IMR-90 (cell line): ENCODE data around the gene VPS54.

Source experiments
- BHLHE40 ChIP-seq: fragments of 150-350 bp; IDR thresholded peaks from 2 replicates; pipeline ENCODE4 v1.6.1; 2016; ENCODE audit warnings: mild to moderate bottlenecking, low read depth, low read length
- CEBPB ChIP-seq: IDR thresholded peaks from 2 replicates; pipeline ENCODE4 v1.6.1; 2012; ENCODE audit warnings: low read depth, low read length, improper control_type of control experiment
- CTCF ChIP-seq: conservative IDR thresholded peaks from 2 replicates; pipeline ENCODE4 v1.5.1; 2012; ENCODE audit warnings: mild to moderate bottlenecking, low read depth, low read length, improper control_type of control experiment
- FOS ChIP-seq: fragments of 150-350 bp; IDR thresholded peaks from 2 replicates; pipeline ENCODE4 v1.6.1; 2016; ENCODE audit warnings: low read depth, low read length
- POLR2A ChIP-seq: IDR thresholded peaks from 2 replicates; pipeline ENCODE4 v1.6.1; 2012; ENCODE audit warnings: mild to moderate bottlenecking, low read depth, low read length
- RAD21 ChIP-seq: IDR thresholded peaks from 2 replicates; pipeline ENCODE4 v1.6.1; 2012; ENCODE audit warnings: low read length, improper control_type of control experiment
- RCOR1 ChIP-seq: IDR thresholded peaks from 2 replicates; pipeline ENCODE4 v1.6.1; 2012; ENCODE audit warnings: mild to moderate bottlenecking, low read length, improper control_type of control experiment; ENCODE audit not compliant: insufficient replicate concordance
- RFX5 ChIP-seq: IDR thresholded peaks from 2 replicates; pipeline ENCODE4 v1.8.0; 2012; ENCODE audit warnings: low read depth, mild to moderate bottlenecking, low read length, moderate library complexity
- SMC3 ChIP-seq: fragments of 150-350 bp; IDR thresholded peaks from 2 replicates; pipeline ENCODE4 v1.6.1; 2016; ENCODE audit warnings: low read depth, mild to moderate bottlenecking, antibody characterized with exemption, low read length, moderate library complexity

DNA sequence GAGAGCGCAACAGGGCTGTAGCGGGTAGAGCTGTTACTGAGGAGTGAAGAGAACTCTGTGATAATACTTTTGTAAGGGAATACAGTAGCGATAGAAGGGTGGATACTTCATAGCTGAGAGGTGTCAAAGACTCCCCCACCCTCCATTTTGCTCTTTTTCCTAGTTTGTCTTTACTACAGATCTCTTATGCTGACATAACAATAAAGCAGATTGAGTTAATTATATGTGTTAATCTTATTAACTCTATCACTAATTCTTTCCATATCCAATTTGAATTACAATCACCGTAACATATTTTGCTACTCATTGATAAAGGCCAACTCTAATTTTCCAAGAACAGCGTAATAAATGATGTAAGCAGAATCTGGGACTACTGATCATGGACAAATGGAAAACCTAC is 120.4 kb downstream of the VPS54 start:
- TF ChIP-seq CTCF (no peak), RAD21 (no peak), POLR2A (no peak), FOS (no peak), RFX5 (no peak), SMC3 (no peak), BHLHE40 (no peak), RCOR1 (no peak), CEBPB (no peak)
